Measurements from ENCODE around the gene CTSD. TPM values are rescaled to one million over a fixed set of nuclear protein-coding genes. Genes with fewer than 3 reads are reported as not detected.

Gene CTSD
- total RNA-seq, 5 donors from 2014 or later (not counting 1 experiment from before 2014, with no cell fraction given): 91.9 to 187 (median 163) TPM

GRCh38 chr11:1703146-1703545 is 60.6 kb downstream of the CTSD start:
- peaks cover 0 to 2% of the 10 kb centered on the region in 2 donors for H3K27me3 Mint-ChIP-seq
- peaks cover 3 to 14% (median 12%) of the 10 kb centered on the region in 3 donors for H3K9me3 Mint-ChIP-seq
- ChIA-PET POLR2A (no interaction called here), CTCF (no interaction called here)
- H3K36me3 Mint-ChIP-seq: peaks cover 4% of the 10 kb centered on the region
- Histone ChIP-seq H3K27me3 (replicated peaks in 1 of 2; ENCODE audit: control insufficient read depth in 2 of 2, extremely low read depth in 1 of 2, insufficient read depth in 2 of 2, low read length in 1 of 2) (peaks cover 0 to 18% of the 10 kb centered on the region in 2 experiments), H3K4me1 (ENCODE audit: control insufficient read depth in 1 of 2, extremely low read depth in 1 of 2, insufficient read depth in 2 of 2, low read length in 2 of 2) (peaks cover 2 to 12% of the 10 kb centered on the region in 2 experiments), H3K9me3 (peaks cover 2% of the 10 kb centered on the region), H3K4me3 (ENCODE audit: control insufficient read depth in 1 of 2, extremely low read depth in 1 of 2, low read length in 1 of 2) (no peak overlapping the region), H3K36me3 (ENCODE audit: control insufficient read depth in 2 of 2, extremely low read depth in 1 of 2, insufficient read depth in 1 of 2, low read length in 1 of 2) (no peaks in the 10 kb centered on the region), H3K27ac (ENCODE audit: low read length) (no peak overlapping the region)
- WGBS (ENCODE audit: insufficient coverage): no CpG with 5 or more reads among the region's 6 CpGs
- ATAC-seq (replicated peaks in 1 of 4) (no peak), DNase-seq (no peak)
- peaks cover 13 to 21% (median 16%) of the 10 kb centered on the region in 3 donors for H3K4me1 Mint-ChIP-seq
- no peak overlapping the region for H3K4me3 Mint-ChIP-seq
- no peak overlapping the region for H3K27ac Mint-ChIP-seq

Other genes starting within 250 kb of the CTSD start
- gene DUSP8, start 191.7 kb downstream of the CTSD start, total RNA-seq: 10 to 100 TPM in 2 of 5 donors, 1 to 10 TPM in 3; 5.2 to 64.3 (median 8.7) TPM
- gene KRTAP5-1, start 178.6 kb downstream of the CTSD start, total RNA-seq: not detected
- gene KRTAP5-2, start 165.6 kb downstream of the CTSD start, total RNA-seq: not detected
- not detected for gene KRTAP5-3, start 155.5 kb downstream of the CTSD start, total RNA-seq
- not detected for gene KRTAP5-4, start 141.8 kb downstream of the CTSD start, total RNA-seq
- not detected for gene KRTAP5-5, start 134.2 kb downstream of the CTSD start, total RNA-seq
- gene KRTAP5-6, start 66.7 kb downstream of the CTSD start, total RNA-seq: not detected
- 1 to 10 TPM in 4 of 5 donors, under 1 TPM in 1; 0.72 to 4.2 (median 1.8) TPM for gene IFITM10, start 13.3 kb downstream of the CTSD start, total RNA-seq
- not detected for gene SYT8, start 71.1 kb upstream of the CTSD start, total RNA-seq
- gene TNNI2, start 75.1 kb upstream of the CTSD start, total RNA-seq: under 1 TPM in 1 of 5 donors, not detected in 4; 0.39 TPM
- 100 to 1,000 TPM; 286 to 514 (median 375) TPM for gene LSP1, start 89.2 kb upstream of the CTSD start, total RNA-seq
- gene PRR33, start 128.0 kb upstream of the CTSD start, total RNA-seq: under 1 TPM in 2 of 5 donors, not detected in 3; 0.10 to 0.12 TPM
- 10 to 100 TPM; 15.9 to 22.1 (median 18.2) TPM for gene TNNT3, start 155.8 kb upstream of the CTSD start, total RNA-seq
- gene MRPL23, start 183.4 kb upstream of the CTSD start, total RNA-seq: 10 to 100 TPM; 34.5 to 58.8 (median 37.8) TPM
- gene H19, start 233.9 kb upstream of the CTSD start, total RNA-seq: 1 to 10 TPM in 3 of 5 donors, not detected in 2; 1.7 to 2.3 (median 2.0) TPM